SK-N-SH treated with all-trans-retinoic acid at 6 μM for 48 hours (cell line): ENCODE results near the gene LTBP1.

ENCODE experiments used
- ARNTL ChIP-seq: fragments of 450-650 bp; formaldehyde crosslinking; IDR thresholded peaks from 2 replicates; pipeline ENCODE4 v1.5.0; 2020; ENCODE audit warnings: low read depth, mild to moderate bottlenecking, moderate library complexity, borderline replicate concordance
- BACH2 ChIP-seq: fragments of 250-450 bp; sonication (Bioruptor Pico); IDR thresholded peaks from 2 replicates; pipeline ENCODE4 v1.9.0; 2021; ENCODE audit warnings: mild to moderate bottlenecking, borderline replicate concordance
- CREB5 ChIP-seq: fragments of 250-450 bp; sonication (Bioruptor Pico); IDR thresholded peaks from 2 replicates; pipeline ENCODE4 v1.5.1; 2020; ENCODE audit warnings: low read depth, mild to moderate bottlenecking, moderate library complexity
- CSDC2 ChIP-seq: fragments of 250-450 bp; sonication (Bioruptor Pico); IDR thresholded peaks from 2 replicates; pipeline ENCODE4 v1.5.0; 2020; ENCODE audit warnings: mild to moderate bottlenecking, moderate library complexity
- GLIS3 ChIP-seq: fragments of 250-450 bp; sonication (Bioruptor Pico); IDR thresholded peaks from 2 replicates; pipeline ENCODE4 v1.5.0; 2020; ENCODE audit warnings: mild to moderate bottlenecking, moderate library complexity
- PATZ1 ChIP-seq: fragments of 250-450 bp; sonication (Bioruptor Pico); IDR thresholded peaks from 2 replicates; pipeline ENCODE4 v1.8.0; 2020; ENCODE audit warnings: mild to moderate bottlenecking, moderate library complexity, borderline replicate concordance
- RARB ChIP-seq: fragments of 250-450 bp; sonication (Bioruptor Pico); IDR thresholded peaks from 2 replicates; pipeline ENCODE4 v1.8.0; 2021; ENCODE audit warnings: mild to moderate bottlenecking, moderate library complexity
- SNAI2 ChIP-seq: fragments of 250-450 bp; sonication (Bioruptor Pico); IDR thresholded peaks from 2 replicates; pipeline ENCODE4 v1.5.0; 2020; ENCODE audit warnings: mild to moderate bottlenecking, moderate library complexity
- TCF4 ChIP-seq: fragments of 250-450 bp; sonication (Bioruptor Pico); IDR thresholded peaks from 2 replicates; pipeline ENCODE4 v1.8.0; 2021; ENCODE audit warnings: mild to moderate bottlenecking, moderate library complexity, borderline replicate concordance
- ZFP3 ChIP-seq: fragments of 250-450 bp; sonication (Bioruptor Pico); IDR thresholded peaks from 2 replicates; pipeline ENCODE4 v1.5.0; 2020; ENCODE audit warnings: mild to moderate bottlenecking, moderate library complexity
- TF ChIP-seq, protein P1 (sequence below): fragments of 250-450 bp; sonication (Bioruptor Pico); IDR thresholded peaks from 2 replicates; pipeline ENCODE4 v1.8.0; 2021; ENCODE audit warnings: low read depth, mild to moderate bottlenecking, moderate library complexity, borderline replicate concordance

GRCh38 chr2:32991091-32991845 is 44.5 kb downstream of the LTBP1 start:
- TF ChIP-seq TCF4 (CRISPR knock-in tag): no peak
- no peak for TF ChIP-seq BACH2 (CRISPR knock-in tag)
- no peak for TF ChIP-seq PATZ1 (CRISPR knock-in tag)
- no peak for TF ChIP-seq ARNTL
- no peak for TF ChIP-seq ZFP3 (CRISPR knock-in tag)
- no peak for TF ChIP-seq SNAI2 (CRISPR knock-in tag)
- TF ChIP-seq CREB5 (CRISPR knock-in tag): no peak
- no peak for TF ChIP-seq GLIS3 (CRISPR knock-in tag)
- no peak for TF ChIP-seq RARB (CRISPR knock-in tag)
- TF ChIP-seq, protein P1, sequence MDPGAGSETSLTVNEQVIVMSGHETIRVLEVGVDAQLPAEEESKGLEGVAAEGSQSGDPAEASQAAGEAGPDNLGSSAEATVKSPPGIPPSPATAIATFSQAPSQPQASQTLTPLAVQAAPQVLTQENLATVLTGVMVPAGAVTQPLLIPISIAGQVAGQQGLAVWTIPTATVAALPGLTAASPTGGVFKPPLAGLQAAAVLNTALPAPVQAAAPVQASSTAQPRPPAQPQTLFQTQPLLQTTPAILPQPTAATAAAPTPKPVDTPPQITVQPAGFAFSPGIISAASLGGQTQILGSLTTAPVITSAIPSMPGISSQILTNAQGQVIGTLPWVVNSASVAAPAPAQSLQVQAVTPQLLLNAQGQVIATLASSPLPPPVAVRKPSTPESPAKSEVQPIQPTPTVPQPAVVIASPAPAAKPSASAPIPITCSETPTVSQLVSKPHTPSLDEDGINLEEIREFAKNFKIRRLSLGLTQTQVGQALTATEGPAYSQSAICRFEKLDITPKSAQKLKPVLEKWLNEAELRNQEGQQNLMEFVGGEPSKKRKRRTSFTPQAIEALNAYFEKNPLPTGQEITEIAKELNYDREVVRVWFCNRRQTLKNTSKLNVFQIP (CRISPR knock-in tag): no peak
- no peak for TF ChIP-seq CSDC2 (CRISPR knock-in tag)
